ENCODE data around the gene PRKAR1A. TPM values are rescaled to one million over a fixed set of nuclear protein-coding genes. Genes with fewer than 3 reads are reported as not detected.
A peak's percentile ranks its signal among the peaks of the same experiment; 100 is the strongest.

PRKAR1A gene
- total and polyA plus RNA-seq, 2 of the 8 experiments (the other 6 are each of a cell fraction or from before 2014, with no cell fraction given), result 39.3 to 149 TPM

- Histone ChIP-seq H4K8ac (ENCODE audit: extremely low read depth, insufficient read depth, low read length) (no peak overlapping the region), H4K20me1 (replicated peaks in 1 of 2; ENCODE audit: control insufficient read depth in 1 of 2, insufficient read depth in 2 of 2, low read length in 2 of 2) (peaks cover 0 to 5% of the 10 kb centered on the region in 2 experiments), H3K27me3 (replicated peaks in 1 of 4; ENCODE audit: control insufficient read depth in 3 of 4, extremely low read depth in 1 of 4, insufficient read depth in 3 of 4, low read length in 3 of 4) (no peaks in the 10 kb centered on the region), H3K9ac (replicated peaks in 1 of 4; ENCODE audit: extremely low read depth in 1 of 4, low read depth in 3 of 4, low read length in 3 of 4) (no peak overlapping the region), H4K91ac (replicated peaks; ENCODE audit: insufficient read length, low read length) (no peak overlapping the region), H3K4me1 (replicated peaks in 1 of 4; ENCODE audit: control insufficient read depth in 3 of 4, insufficient read depth in 4 of 4, low read length in 3 of 4) (no peaks in the 10 kb centered on the region), H3K14ac (ENCODE audit: insufficient read length) (no peak overlapping the region), H4K5ac (ENCODE audit: insufficient read length, low read depth, low read length) (no peak overlapping the region), H3K79me1 (ENCODE audit: low read depth, low read length) (no peaks in the 10 kb centered on the region; the same call in 1 of the 2 replicates), H2BK5ac (ENCODE audit: low read depth, low read length) (no peak overlapping the region; the same call in 1 of the 2 replicates), H3K79me2 (ENCODE audit: control insufficient read depth in 1 of 2, insufficient read depth in 2 of 2, low read length in 2 of 2) (no peaks in the 10 kb centered on the region), H3K27ac (ENCODE audit: low read depth, low read length) (no peak overlapping the region), H2BK15ac (ENCODE audit: low read length) (no peak overlapping the region), H3K36me3 (ENCODE audit: control insufficient read depth in 2 of 4, insufficient read depth in 4 of 4, low read length in 3 of 4) (peaks cover 9 to 73% (median 24%) of the 10 kb centered on the region in 4 experiments), H3K18ac (ENCODE audit: extremely low read depth, low read length) (no peak overlapping the region), H3K56ac (replicated peaks; ENCODE audit: insufficient read length, low read depth, low read length) (no peak overlapping the region), H3K23me2 (ENCODE audit: low read depth, low read length) (no peaks in the 10 kb centered on the region), H3K4ac (replicated peaks; ENCODE audit: insufficient read length, low read depth, low read length) (no peak overlapping the region), H2AFZ (ENCODE audit: low read length) (no peak overlapping the region), H3K4me2 (ENCODE audit: insufficient read depth in 1 of 2, low read depth in 2 of 2, low read length in 2 of 2) (no peak overlapping the region), H3K9me3 (ENCODE audit: insufficient read depth in 2 of 2, low read depth in 1 of 2, low read length in 1 of 2) (no peaks in the 10 kb centered on the region), H2BK12ac (ENCODE audit: low read depth, low read length) (no peak overlapping the region), H2BK120ac (replicated peaks; ENCODE audit: low read depth, low read length) (no peak overlapping the region), H3K23ac (ENCODE audit: insufficient read length) (no peak overlapping the region), H2BK20ac (ENCODE audit: low read length) (no peak overlapping the region), H3K4me3 (ENCODE audit: extremely low read depth in 1 of 4, insufficient read depth in 2 of 4, low read depth in 3 of 4, low read length in 4 of 4) (no peak overlapping the region), H2AK5ac (ENCODE audit: low read depth, low read length) (no peak overlapping the region)
- 91% methylated on average over 20 of the region's 20 CpGs; no CpG with 5 or more reads in 1 of the 2 experiments for WGBS, 2 experiments (ENCODE audit: extremely low coverage in 1 of 2, insufficient coverage in 1 of 2, insufficient read length in 1 of 2, insufficient replicate concordance in 2 of 2, low coverage in 1 of 2, low lambda C conversion rate in 2 of 2, missing lambda C conversion rate in 1 of 2)
- ChIA-PET CTCF (ENCODE audit: partially characterized antibody) (interaction anchor here (0.6 to 5.0 kb wide), 17 partner anchors 12 to 787 kb away, joined by 3 to 27 read pairs (median 5); partner anchors contain the start of genes ABCA5 and FAM20A), POLR2A (ENCODE audit: partially characterized antibody) (interaction anchor here (1.0 to 3.5 kb wide), 7 partner anchors 9 to 219 kb away, joined by 3 to 9 read pairs (median 3); partner anchors contain the start of gene PRKAR1A)
- DNase-seq (ENCODE audit: low read depth in 1 of 2, low spot score in 2 of 2), result no peak
- TF ChIP-seq, protein P1, sequence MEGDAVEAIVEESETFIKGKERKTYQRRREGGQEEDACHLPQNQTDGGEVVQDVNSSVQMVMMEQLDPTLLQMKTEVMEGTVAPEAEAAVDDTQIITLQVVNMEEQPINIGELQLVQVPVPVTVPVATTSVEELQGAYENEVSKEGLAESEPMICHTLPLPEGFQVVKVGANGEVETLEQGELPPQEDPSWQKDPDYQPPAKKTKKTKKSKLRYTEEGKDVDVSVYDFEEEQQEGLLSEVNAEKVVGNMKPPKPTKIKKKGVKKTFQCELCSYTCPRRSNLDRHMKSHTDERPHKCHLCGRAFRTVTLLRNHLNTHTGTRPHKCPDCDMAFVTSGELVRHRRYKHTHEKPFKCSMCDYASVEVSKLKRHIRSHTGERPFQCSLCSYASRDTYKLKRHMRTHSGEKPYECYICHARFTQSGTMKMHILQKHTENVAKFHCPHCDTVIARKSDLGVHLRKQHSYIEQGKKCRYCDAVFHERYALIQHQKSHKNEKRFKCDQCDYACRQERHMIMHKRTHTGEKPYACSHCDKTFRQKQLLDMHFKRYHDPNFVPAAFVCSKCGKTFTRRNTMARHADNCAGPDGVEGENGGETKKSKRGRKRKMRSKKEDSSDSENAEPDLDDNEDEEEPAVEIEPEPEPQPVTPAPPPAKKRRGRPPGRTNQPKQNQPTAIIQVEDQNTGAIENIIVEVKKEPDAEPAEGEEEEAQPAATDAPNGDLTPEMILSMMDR (IDR thresholded peaks at IDR 0.05; ENCODE audit: control extremely low read depth in 1 of 3, insufficient read depth in 1 of 3, low read depth in 1 of 3, low read length in 3 of 3), result peak; percentile 17 to 34 (median 34); a peak in 3 of 4 replicates
- TF ChIP-seq KDM5A (IDR thresholded peaks at IDR 0.05; ENCODE audit: low read length) (no peak), RAD21 (IDR thresholded peaks at IDR 0.05 in 1 of 2, conservative IDR thresholded peaks at IDR 0.05 in 1 of 2; ENCODE audit: low read depth in 2 of 2, low read length in 2 of 2) (peak; percentile 54 to 59)
- FAIRE-seq, result no peak
Observed at GRCh38 chr17:68539548-68540467, 27.6 kb downstream of the PRKAR1A start.
